ENCODE measurements around the gene BEAN1.
"Not testable (repeated sequence)": the region's sequence is repeated elsewhere in the genome, so short reads cannot be mapped to it uniquely, and the experiment has no call there.

Gene BEAN1

DNA sequence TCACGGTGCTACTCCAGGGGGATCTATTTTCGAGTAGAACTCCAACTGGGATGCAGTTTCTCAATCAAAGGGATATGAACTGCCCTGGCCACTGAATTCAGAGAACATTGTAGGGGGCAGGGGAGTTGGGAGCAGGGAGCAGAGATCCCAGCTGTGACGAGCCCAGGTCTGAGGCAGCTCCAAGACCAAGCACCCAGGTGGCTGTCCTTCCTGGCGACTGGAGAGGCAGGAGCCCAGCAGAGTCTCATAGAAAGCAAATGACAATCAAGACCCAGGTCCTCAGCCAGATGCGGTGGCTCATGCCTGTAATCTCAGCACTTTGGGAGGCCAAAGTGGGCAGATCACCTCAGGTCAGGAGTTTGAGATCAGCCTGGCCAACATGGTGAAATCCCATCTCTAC is 62.7 kb downstream of the BEAN1 start:
- DNase-seq (ENCODE audit: low read depth), result no peak
- TF ChIP-seq, protein P1, sequence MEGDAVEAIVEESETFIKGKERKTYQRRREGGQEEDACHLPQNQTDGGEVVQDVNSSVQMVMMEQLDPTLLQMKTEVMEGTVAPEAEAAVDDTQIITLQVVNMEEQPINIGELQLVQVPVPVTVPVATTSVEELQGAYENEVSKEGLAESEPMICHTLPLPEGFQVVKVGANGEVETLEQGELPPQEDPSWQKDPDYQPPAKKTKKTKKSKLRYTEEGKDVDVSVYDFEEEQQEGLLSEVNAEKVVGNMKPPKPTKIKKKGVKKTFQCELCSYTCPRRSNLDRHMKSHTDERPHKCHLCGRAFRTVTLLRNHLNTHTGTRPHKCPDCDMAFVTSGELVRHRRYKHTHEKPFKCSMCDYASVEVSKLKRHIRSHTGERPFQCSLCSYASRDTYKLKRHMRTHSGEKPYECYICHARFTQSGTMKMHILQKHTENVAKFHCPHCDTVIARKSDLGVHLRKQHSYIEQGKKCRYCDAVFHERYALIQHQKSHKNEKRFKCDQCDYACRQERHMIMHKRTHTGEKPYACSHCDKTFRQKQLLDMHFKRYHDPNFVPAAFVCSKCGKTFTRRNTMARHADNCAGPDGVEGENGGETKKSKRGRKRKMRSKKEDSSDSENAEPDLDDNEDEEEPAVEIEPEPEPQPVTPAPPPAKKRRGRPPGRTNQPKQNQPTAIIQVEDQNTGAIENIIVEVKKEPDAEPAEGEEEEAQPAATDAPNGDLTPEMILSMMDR (IDR thresholded peaks at IDR 0.05; ENCODE audit: low read depth, low read length, missing control alignments), result no peak
- H3K4me3 ChIP-seq (ENCODE audit: low read depth, low read length), result no peak overlapping the region

DNA sequence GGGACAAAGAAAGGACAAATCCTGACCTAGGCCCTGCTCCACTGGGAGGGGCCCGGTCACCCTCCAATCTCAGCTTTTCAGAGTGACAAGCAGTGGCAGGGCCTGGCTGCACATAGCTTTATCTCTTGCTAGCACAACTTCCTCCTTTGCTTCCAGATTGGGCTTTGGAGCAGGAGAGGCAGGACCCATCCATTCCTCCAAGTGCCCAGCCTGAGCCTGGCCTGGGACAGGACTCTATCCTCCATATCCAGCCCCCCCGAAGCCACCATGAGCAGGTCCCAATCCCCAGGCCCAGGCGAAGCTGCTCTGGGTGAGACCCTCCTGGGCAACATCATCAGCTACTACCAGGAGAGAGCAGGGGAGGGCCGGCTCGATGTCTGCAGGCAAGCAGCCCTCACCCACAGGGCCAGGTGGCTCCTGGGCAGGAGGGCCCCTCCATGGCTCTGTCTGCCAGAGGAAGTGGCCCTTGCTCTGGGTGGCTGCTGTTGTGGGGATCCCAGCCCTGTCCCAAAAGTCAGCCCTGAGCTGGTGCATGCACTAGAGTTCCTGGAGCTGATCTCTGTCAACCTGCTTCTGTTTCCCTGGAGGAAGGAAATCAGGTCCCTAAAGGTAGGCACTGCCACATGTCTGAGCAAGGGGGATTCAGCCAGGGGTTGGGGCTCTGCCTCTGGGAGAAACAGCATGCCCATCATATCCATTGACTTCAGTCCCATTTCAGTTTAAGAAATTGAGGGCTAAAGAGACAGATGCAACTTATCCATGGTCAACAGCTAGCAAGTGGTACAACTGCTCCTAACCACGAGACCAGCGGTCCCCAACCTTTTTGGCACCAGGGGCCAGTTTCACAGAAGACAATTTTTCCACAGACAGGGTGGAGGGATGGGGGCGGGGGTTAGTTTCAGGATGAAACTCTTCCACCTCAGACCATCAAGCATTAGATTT is 64.0 kb downstream of the BEAN1 start:
- TF ChIP-seq, protein P1 (IDR thresholded peaks at IDR 0.05; ENCODE audit: low read depth, low read length, missing control alignments), result no peak
- no peak overlapping the region for H3K4me3 ChIP-seq (ENCODE audit: low read depth, low read length)
- DNase-seq (ENCODE audit: low read depth), result no peak

DNA sequence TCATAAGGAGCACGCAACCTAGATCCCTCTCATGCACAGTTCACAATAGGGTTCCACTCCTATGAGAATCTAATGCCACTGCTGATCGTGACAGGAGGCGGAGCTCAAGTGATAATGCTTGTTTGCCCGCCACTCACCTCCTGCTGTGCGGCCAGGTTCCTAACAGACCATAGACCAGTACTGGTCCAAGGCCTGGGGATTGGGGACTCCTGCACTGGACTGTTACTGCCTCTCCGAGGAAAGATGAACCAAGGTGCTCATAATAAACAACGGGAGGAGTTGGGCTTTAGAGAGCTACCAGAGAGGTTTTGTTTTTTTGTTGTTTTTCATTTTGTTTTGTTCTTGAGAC is 64.6 kb downstream of the BEAN1 start:
- TF ChIP-seq, protein P1 (IDR thresholded peaks at IDR 0.05; ENCODE audit: low read depth, low read length, missing control alignments), result no peak
- no peak for DNase-seq (ENCODE audit: low read depth)
- no peak overlapping the region for H3K4me3 ChIP-seq (ENCODE audit: low read depth, low read length)

DNA sequence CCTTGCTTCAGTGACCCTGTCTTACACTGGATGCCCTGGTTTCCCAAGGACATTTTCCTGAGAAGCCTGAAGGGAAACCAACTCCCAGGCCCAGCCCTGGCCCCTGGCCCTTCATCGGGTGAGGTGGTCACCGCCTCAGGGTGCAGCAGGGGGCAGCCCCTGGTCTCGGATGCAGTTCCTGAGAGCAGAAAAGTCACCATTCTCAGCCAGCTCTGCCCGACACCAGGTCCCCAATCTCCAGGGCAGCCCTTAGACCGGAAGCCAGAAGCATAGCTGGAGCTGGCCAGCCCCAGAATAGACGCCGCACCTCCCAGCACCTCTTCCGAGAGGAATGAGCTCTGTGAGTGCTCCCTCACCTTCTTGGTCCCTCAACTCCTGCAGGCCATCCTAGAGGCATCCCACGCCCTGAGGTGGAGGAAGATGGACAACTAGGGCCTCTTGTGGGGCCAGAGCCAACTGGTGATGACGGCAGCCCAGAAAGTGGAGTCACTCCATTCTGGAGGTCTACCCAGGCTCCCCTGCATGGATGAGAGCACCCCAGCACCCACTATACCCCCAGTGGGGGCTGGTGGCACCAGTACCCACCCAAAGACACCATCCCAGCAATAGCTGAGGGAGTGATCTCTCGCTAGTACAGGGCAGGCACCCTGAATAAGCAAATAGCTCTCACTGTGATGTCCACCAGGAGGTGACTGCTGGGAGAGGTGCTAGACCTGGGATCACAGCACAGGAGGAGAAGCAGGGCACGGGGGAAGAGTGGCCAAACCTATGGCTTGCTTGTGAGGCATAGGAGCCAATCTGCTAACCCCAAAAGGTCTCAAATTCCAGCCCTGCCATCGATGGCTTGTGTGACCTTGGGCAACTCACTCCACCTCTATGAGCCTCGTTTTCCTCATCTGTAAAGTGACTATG is 66.7 kb downstream of the BEAN1 start:
- TF ChIP-seq, protein P1 (IDR thresholded peaks at IDR 0.05; ENCODE audit: low read depth, low read length, missing control alignments), result no peak
- no peak overlapping the region for H3K4me3 ChIP-seq (ENCODE audit: low read depth, low read length)

DNA sequence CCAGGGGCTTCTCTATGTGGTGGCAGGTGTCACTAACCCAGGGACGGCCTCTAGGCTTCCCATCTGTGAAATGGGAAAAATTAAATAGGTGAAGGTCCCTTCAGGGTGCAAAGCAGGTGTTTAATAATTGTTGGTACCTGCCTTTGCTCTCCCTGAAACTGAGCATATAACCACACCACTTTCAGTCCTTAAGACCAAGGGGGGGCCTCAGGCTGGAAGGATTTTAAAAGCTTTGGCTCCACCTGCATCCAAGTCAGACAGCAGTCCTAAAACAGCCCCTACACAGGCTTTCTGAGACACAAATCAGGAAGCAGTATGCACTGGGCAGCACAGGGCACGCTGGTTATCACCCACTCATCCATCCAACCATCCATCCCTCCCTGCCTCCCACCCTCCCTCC is 67.8 kb downstream of the BEAN1 start:
- TF ChIP-seq, protein P1 (IDR thresholded peaks at IDR 0.05; ENCODE audit: low read depth, low read length, missing control alignments), result no peak
- no peak overlapping the region for H3K4me3 ChIP-seq (ENCODE audit: low read depth, low read length)
- DNase-seq (ENCODE audit: low read depth), result no peak

More for the DNA sequence above, 66.7 kb downstream of the BEAN1 start:
- no peak for DNase-seq (ENCODE audit: low read depth)

DNA sequence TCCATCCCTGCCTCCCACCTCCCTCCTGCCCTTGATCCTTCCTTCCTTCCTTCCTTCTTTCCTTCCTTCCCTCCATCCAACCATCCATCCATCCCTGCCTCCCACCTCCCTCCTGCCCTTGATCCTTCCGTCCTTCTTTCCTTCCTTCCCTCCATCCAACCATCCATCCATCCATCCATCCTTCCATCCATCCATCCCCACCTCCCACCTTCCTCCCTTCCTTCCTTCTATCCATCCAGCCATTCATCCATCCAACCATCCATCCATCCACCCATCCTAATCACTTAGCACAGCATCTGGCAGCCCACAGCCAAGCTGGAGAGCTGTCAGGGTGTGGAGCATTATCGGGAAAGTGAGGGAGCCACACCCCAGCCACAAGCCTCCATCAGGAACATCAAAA is 68.3 kb downstream of the BEAN1 start:
- no peak for DNase-seq (ENCODE audit: low read depth)
- H3K4me3 ChIP-seq (ENCODE audit: low read depth, low read length), result no peak overlapping the region
- TF ChIP-seq, protein P1 (IDR thresholded peaks at IDR 0.05; ENCODE audit: low read depth, low read length, missing control alignments), result no peak

DNA sequence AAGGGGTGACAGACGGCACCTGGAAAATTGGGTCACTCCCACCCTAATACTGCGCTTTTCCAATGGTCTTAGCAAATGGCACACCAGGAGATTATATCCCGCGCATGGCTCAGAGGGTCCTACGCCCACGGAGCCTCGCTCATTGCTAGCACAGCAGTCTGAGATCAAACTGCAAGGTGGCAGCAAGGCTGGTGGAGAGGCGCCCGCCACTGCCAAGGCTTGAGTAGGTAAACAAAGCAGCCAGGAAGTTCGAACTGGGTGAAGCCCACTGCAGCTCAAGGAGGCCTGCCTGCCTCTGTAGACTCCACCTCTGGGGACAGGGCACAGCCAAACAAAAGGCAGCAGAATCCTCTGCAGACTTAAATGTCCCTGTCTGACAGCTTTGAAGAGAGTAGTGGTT is 69.1 kb downstream of the BEAN1 start:
- H3K4me3 ChIP-seq (ENCODE audit: low read depth, low read length); DNase-seq (ENCODE audit: low read depth): not testable (repeated sequence)

DNA sequence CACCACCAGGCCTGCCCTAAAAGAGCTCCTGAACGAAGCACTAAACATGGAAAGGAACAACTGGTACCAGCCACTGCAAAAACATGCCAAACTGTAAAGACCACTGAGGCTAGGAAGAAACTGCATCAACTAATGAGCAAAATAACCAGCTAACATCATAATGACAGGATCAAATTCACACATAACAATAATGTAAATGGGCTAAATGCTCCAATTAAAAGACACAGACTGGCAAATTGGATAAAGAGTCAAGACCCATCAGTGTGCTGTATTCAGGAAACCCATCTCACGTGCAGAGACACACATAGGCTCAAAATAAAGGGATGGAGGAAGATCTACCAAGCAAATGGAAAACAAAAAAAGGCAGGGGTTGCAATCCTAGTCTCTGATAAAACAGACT is 70.8 kb downstream of the BEAN1 start:
- H3K4me3 ChIP-seq (ENCODE audit: low read depth, low read length); DNase-seq (ENCODE audit: low read depth): not testable (repeated sequence)

DNA sequence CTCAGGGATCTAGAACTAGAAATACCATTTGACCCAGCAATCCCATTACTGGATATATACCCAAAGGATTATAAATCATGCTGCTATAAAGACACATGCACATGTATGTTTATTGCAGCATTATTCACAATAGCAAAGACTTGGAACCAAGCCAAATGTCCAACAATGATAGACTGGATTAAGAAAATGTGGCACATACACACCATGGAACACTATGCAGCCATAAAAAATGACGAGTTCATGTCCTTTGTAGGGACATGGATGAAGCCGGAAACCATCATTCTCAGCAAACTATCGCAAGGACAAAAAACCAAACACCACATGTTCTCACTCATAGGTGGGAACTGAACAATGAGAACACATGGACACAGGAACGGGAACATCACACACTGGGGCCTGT is 74.5 kb downstream of the BEAN1 start:
- H3K4me3 ChIP-seq (ENCODE audit: low read depth, low read length); DNase-seq (ENCODE audit: low read depth): not testable (repeated sequence)

Measured in GM12864 (cell line).